ENCODE data around the gene ITLN2. TPM values are rescaled to one million over a fixed set of nuclear protein-coding genes. Genes with fewer than 3 reads are reported as not detected.

ITLN2 gene
- total and polyA plus RNA-seq, 2 of the 8 experiments (the other 6 are each of a cell fraction or from before 2014, with no cell fraction given) = 4.7 to 6.3 TPM

- no peak overlapping the region for H3K4ac ChIP-seq (replicated peaks; ENCODE audit: insufficient read length, low read depth, low read length)
- no peak overlapping the region for H2BK12ac ChIP-seq (ENCODE audit: low read depth, low read length)
- 85% methylated on average over 7 of the region's 7 CpGs; no CpG with 5 or more reads in 1 of the 2 experiments for WGBS, 2 experiments (ENCODE audit: extremely low coverage in 1 of 2, insufficient coverage in 1 of 2, insufficient read length in 1 of 2, insufficient replicate concordance in 2 of 2, low coverage in 1 of 2, low lambda C conversion rate in 2 of 2, missing lambda C conversion rate in 1 of 2)
- no peak overlapping the region for H3K18ac ChIP-seq (ENCODE audit: extremely low read depth, low read length)
- no peak overlapping the region for H3K23ac ChIP-seq (ENCODE audit: insufficient read length)
- H2BK120ac ChIP-seq (replicated peaks; ENCODE audit: low read depth, low read length) = no peak overlapping the region
- no peak overlapping the region for H3K14ac ChIP-seq (ENCODE audit: insufficient read length)
- H3K9me3 ChIP-seq (ENCODE audit: insufficient read depth in 2 of 2, low read depth in 1 of 2, low read length in 1 of 2) = no peaks in the 10 kb centered on the region
- H4K20me1 ChIP-seq (replicated peaks in 1 of 2; ENCODE audit: control insufficient read depth in 1 of 2, insufficient read depth in 2 of 2, low read length in 2 of 2) = no peaks in the 10 kb centered on the region
- no peak overlapping the region for H3K4me2 ChIP-seq (ENCODE audit: insufficient read depth in 1 of 2, low read depth in 2 of 2, low read length in 2 of 2)
- ChIA-PET POLR2A (ENCODE audit: partially characterized antibody) (no interaction called here), CTCF (ENCODE audit: partially characterized antibody) (interaction anchor here (0.5 to 5.9 kb wide), 3 partner anchors 45 to 74 kb away, joined by 3 to 43 read pairs (median 5); partner anchors contain the start of gene ITLN2)
- no peak overlapping the region for H2AFZ ChIP-seq (ENCODE audit: low read length)
- no peak overlapping the region for H4K8ac ChIP-seq (ENCODE audit: extremely low read depth, insufficient read depth, low read length)
- no peaks in the 10 kb centered on the region for H3K79me1 ChIP-seq (ENCODE audit: low read depth, low read length)
- FAIRE-seq (peak; percentile 39), DNase-seq (ENCODE audit: low read depth in 1 of 2, low spot score in 2 of 2) (no peak)
- peaks cover 0 to 7% (median 0%) of the 10 kb centered on the region in 4 experiments; a peak in 2 of 7 replicates for H3K4me1 ChIP-seq (replicated peaks in 1 of 4; ENCODE audit: control insufficient read depth in 3 of 4, insufficient read depth in 4 of 4, low read length in 3 of 4)
- H3K27ac ChIP-seq (ENCODE audit: low read depth, low read length) = no peak overlapping the region
- no peaks in the 10 kb centered on the region for H3K23me2 ChIP-seq (ENCODE audit: low read depth, low read length)
- no peak overlapping the region for H4K5ac ChIP-seq (ENCODE audit: insufficient read length, low read depth, low read length)
- no peak overlapping the region for H3K4me3 ChIP-seq (ENCODE audit: extremely low read depth in 1 of 4, insufficient read depth in 2 of 4, low read depth in 3 of 4, low read length in 4 of 4)
- no peak overlapping the region for H3K9ac ChIP-seq (replicated peaks in 1 of 4; ENCODE audit: extremely low read depth in 1 of 4, low read depth in 3 of 4, low read length in 3 of 4)
- H3K27me3 ChIP-seq (replicated peaks in 1 of 4; ENCODE audit: control insufficient read depth in 3 of 4, extremely low read depth in 1 of 4, insufficient read depth in 3 of 4, low read length in 3 of 4) = no peaks in the 10 kb centered on the region
- H3K36me3 ChIP-seq (ENCODE audit: control insufficient read depth in 2 of 4, insufficient read depth in 4 of 4, low read length in 3 of 4) = no peaks in the 10 kb centered on the region
- H3K56ac ChIP-seq (replicated peaks; ENCODE audit: insufficient read length, low read depth, low read length) = no peak overlapping the region
- no peak overlapping the region for H4K91ac ChIP-seq (replicated peaks; ENCODE audit: insufficient read length, low read length)
- H2AK5ac ChIP-seq (ENCODE audit: low read depth, low read length) = no peak overlapping the region
- H2BK20ac ChIP-seq (ENCODE audit: low read length) = no peak overlapping the region
- H3K79me2 ChIP-seq (ENCODE audit: control insufficient read depth in 1 of 2, insufficient read depth in 2 of 2, low read length in 2 of 2) = no peaks in the 10 kb centered on the region
- no peak overlapping the region for H2BK5ac ChIP-seq (ENCODE audit: low read depth, low read length)
- no peak for TF ChIP-seq SIN3A (conservative IDR thresholded peaks at IDR 0.05 in 1 of 2, IDR thresholded peaks at IDR 0.05 in 1 of 2; ENCODE audit: low read depth in 1 of 2, low read length in 2 of 2)
- no peak overlapping the region for H2BK15ac ChIP-seq (ENCODE audit: low read length)
These were observed 46.6 kb downstream of the ITLN2 start for GRCh38 chr1:160907976-160908375.

Data from H1 (cell line).